ENCODE data around the gene SEL1L. TPM values are rescaled to one million over a fixed set of nuclear protein-coding genes. Genes with fewer than 3 reads are reported as not detected.

The SEL1L gene
- total RNA-seq, 1 experiment from 2014 or later, result 116 TPM

DNA sequence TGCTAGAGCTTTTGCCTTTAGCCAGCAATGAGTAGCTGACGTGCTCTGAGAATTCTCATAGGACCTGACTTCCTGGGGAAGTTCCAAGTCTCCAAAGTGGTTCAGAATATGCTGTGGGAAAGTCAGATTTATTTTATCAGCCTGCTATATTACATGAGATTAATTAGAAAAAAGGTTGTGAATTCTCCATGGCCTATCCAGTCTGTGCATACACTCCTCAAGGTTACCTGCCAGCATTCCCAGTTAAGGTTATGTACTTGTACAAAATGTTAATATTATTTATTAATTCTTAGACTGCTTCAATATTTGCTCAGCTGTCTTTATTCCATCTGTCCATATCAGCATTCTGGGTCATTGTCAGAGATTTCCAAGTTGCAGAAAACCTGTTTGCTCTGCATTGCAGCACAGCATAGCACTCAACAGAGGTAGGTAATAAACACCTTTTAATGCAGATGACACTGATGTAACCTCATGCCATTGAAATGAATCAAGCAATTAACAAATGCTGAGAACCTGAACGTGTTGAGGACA, 2.7 kb upstream of the SEL1L start:
- TF ChIP-seq, protein P1, sequence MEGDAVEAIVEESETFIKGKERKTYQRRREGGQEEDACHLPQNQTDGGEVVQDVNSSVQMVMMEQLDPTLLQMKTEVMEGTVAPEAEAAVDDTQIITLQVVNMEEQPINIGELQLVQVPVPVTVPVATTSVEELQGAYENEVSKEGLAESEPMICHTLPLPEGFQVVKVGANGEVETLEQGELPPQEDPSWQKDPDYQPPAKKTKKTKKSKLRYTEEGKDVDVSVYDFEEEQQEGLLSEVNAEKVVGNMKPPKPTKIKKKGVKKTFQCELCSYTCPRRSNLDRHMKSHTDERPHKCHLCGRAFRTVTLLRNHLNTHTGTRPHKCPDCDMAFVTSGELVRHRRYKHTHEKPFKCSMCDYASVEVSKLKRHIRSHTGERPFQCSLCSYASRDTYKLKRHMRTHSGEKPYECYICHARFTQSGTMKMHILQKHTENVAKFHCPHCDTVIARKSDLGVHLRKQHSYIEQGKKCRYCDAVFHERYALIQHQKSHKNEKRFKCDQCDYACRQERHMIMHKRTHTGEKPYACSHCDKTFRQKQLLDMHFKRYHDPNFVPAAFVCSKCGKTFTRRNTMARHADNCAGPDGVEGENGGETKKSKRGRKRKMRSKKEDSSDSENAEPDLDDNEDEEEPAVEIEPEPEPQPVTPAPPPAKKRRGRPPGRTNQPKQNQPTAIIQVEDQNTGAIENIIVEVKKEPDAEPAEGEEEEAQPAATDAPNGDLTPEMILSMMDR (IDR thresholded peaks at IDR 0.05; ENCODE audit: insufficient read depth in 1 of 2, low read depth in 1 of 2, low read length in 1 of 2, severe bottlenecking in 1 of 2, unreplicated experiment in 1 of 2), result no peak
- intact Hi-C loops (cut with micrococcal nuclease; ENCODE audit: unreplicated experiment), result loop anchor here (10.0 kb wide), 1 partner anchor 1008 kb away; no protein-coding TSS in a partner anchor
- H3K36me3 Mint-ChIP-seq (ENCODE audit: insufficient read depth, unreplicated experiment), result peaks cover 12% of the 10 kb centered on the region

GRCh38 chr14:81535396-81536164, 1.9 kb upstream of the SEL1L start:
- DNase-seq, result no peak
- no peaks in the 10 kb centered on the region for H3K27me3 ChIP-seq (replicated peaks; ENCODE audit: control insufficient read depth, insufficient read depth, low read length)
- Mint-ChIP-seq H3K27ac (ENCODE audit: unreplicated experiment) (peak overlapping the region; percentile 73), H3K4me1 (ENCODE audit: low read depth, unreplicated experiment) (peaks cover 20% of the 10 kb centered on the region), H3K4me3 (ENCODE audit: unreplicated experiment) (peak overlapping the region; percentile 93), H3K9me3 (ENCODE audit: unreplicated experiment) (peaks cover 21% of the 10 kb centered on the region), H3K27me3 (ENCODE audit: insufficient read depth, unreplicated experiment) (no peaks in the 10 kb centered on the region), H3K36me3 (ENCODE audit: insufficient read depth, unreplicated experiment) (peaks cover 12% of the 10 kb centered on the region)
- peaks cover 11% of the 10 kb centered on the region for H3K9me3 ChIP-seq
- ChIA-PET CTCF (no interaction called here), POLR2A (no interaction called here)
- H3K4me1 ChIP-seq, result peaks cover 28% of the 10 kb centered on the region
- no TSS peak for BruUV-seq (replicated peaks)
- intact Hi-C loops (cut with micrococcal nuclease; ENCODE audit: unreplicated experiment), result loop anchor here (10.0 kb wide), 1 partner anchor 1009 kb away; no protein-coding TSS in a partner anchor
- TF ChIP-seq, protein P1 (IDR thresholded peaks at IDR 0.05; ENCODE audit: insufficient read depth in 1 of 2, low read depth in 1 of 2, low read length in 1 of 2, severe bottlenecking in 1 of 2, unreplicated experiment in 1 of 2), result no peak
- no peaks in the 10 kb centered on the region; the same call in 1 of the 2 replicates for H3K36me3 ChIP-seq (ENCODE audit: control insufficient read depth, insufficient read depth, low read length)
- H3K4me3 ChIP-seq (ENCODE audit: low read depth, low read length), result no peak overlapping the region

More for the DNA sequence above, 2.7 kb upstream of the SEL1L start:
- Mint-ChIP-seq H3K4me3 (ENCODE audit: unreplicated experiment) (no peak overlapping the region), H3K9me3 (ENCODE audit: unreplicated experiment) (peaks cover 21% of the 10 kb centered on the region), H3K27me3 (ENCODE audit: insufficient read depth, unreplicated experiment) (no peaks in the 10 kb centered on the region), H3K27ac (ENCODE audit: unreplicated experiment) (no peak overlapping the region), H3K4me1 (ENCODE audit: low read depth, unreplicated experiment) (peaks cover 20% of the 10 kb centered on the region)
- BruUV-seq (replicated peaks), result no TSS peak
- ChIA-PET POLR2A (no interaction called here), CTCF (no interaction called here)
- H3K4me3 ChIP-seq (ENCODE audit: low read depth, low read length), result no peak overlapping the region
- peaks cover 11% of the 10 kb centered on the region for H3K9me3 ChIP-seq
- H3K27me3 ChIP-seq (replicated peaks; ENCODE audit: control insufficient read depth, insufficient read depth, low read length), result no peaks in the 10 kb centered on the region
- H3K4me1 ChIP-seq, result peaks cover 28% of the 10 kb centered on the region
- no peak for DNase-seq
- H3K36me3 ChIP-seq (ENCODE audit: control insufficient read depth, insufficient read depth, low read length), result no peaks in the 10 kb centered on the region; the same call in 1 of the 2 replicates

- peak overlapping the region; percentile 73 for H3K27ac Mint-ChIP-seq (ENCODE audit: unreplicated experiment)
- H3K36me3 Mint-ChIP-seq (ENCODE audit: insufficient read depth, unreplicated experiment), result peaks cover 12% of the 10 kb centered on the region
- H3K36me3 ChIP-seq (ENCODE audit: control insufficient read depth, insufficient read depth, low read length), result no peaks in the 10 kb centered on the region; the same call in 1 of the 2 replicates
- H3K9me3 Mint-ChIP-seq (ENCODE audit: unreplicated experiment), result peaks cover 16% of the 10 kb centered on the region
- H3K9me3 ChIP-seq, result peaks cover 11% of the 10 kb centered on the region
- DNase-seq, result no peak
- ChIA-PET CTCF (interaction anchor here (0.7 kb wide), 1 partner anchor 1174 kb away, joined by 3 read pairs; no protein-coding TSS in a partner anchor), POLR2A (interaction anchor here (1.6 kb wide), 1 partner anchor 314 kb away, joined by 15 read pairs; the partner anchor contains the start of gene GTF2A1)
- peaks cover 20% of the 10 kb centered on the region for H3K4me1 Mint-ChIP-seq (ENCODE audit: low read depth, unreplicated experiment)
- TF ChIP-seq, protein P1 (IDR thresholded peaks at IDR 0.05; ENCODE audit: insufficient read depth in 1 of 2, low read depth in 1 of 2, low read length in 1 of 2, severe bottlenecking in 1 of 2, unreplicated experiment in 1 of 2), result no peak
- peak overlapping the region; percentile 14 for H3K4me3 ChIP-seq (ENCODE audit: low read depth, low read length)
- H3K27me3 ChIP-seq (replicated peaks; ENCODE audit: control insufficient read depth, insufficient read depth, low read length), result no peaks in the 10 kb centered on the region
- no TSS peak for BruUV-seq (replicated peaks)
- peak overlapping the region; percentile 93 for H3K4me3 Mint-ChIP-seq (ENCODE audit: unreplicated experiment)
- intact Hi-C loops (cut with micrococcal nuclease; ENCODE audit: unreplicated experiment), result loop anchor here (5.0 to 10.0 kb wide), 3 partner anchors 232 to 1010 kb away; partner anchors contain the start of gene GTF2A1
- no peaks in the 10 kb centered on the region for H3K27me3 Mint-ChIP-seq (ENCODE audit: insufficient read depth, unreplicated experiment)
- peaks cover 28% of the 10 kb centered on the region for H3K4me1 ChIP-seq
Measured at GRCh38 chr14:81534510-81535074, 939 bp upstream of the SEL1L start.
